DMS 273 (cell line): ENCODE measurements around the gene PMAIP1.

ENCODE experiments used
- DNase-seq: peaks from one replicate; lab custom pipeline; 2025; ENCODE audit not compliant: unreplicated experiment; lab: John Stamatoyannopoulos, UW

PMAIP1 gene

GRCh38 chr18:59951591-59951990 lies 51.8 kb downstream of the PMAIP1 start:
- no peak for DNase-seq

GRCh38 chr18:59952283-59953007 lies 52.6 kb downstream of the PMAIP1 start:
- DNase-seq: peak; percentile 16
